Measurements from ENCODE around the gene TREML2. TPM values are rescaled to one million over a fixed set of nuclear protein-coding genes. Genes with fewer than 3 reads are reported as not detected.

Gene TREML2
- total RNA-seq, 4 donors from 2014 or later = 0.06 TPM; not detected in 3

DNA sequence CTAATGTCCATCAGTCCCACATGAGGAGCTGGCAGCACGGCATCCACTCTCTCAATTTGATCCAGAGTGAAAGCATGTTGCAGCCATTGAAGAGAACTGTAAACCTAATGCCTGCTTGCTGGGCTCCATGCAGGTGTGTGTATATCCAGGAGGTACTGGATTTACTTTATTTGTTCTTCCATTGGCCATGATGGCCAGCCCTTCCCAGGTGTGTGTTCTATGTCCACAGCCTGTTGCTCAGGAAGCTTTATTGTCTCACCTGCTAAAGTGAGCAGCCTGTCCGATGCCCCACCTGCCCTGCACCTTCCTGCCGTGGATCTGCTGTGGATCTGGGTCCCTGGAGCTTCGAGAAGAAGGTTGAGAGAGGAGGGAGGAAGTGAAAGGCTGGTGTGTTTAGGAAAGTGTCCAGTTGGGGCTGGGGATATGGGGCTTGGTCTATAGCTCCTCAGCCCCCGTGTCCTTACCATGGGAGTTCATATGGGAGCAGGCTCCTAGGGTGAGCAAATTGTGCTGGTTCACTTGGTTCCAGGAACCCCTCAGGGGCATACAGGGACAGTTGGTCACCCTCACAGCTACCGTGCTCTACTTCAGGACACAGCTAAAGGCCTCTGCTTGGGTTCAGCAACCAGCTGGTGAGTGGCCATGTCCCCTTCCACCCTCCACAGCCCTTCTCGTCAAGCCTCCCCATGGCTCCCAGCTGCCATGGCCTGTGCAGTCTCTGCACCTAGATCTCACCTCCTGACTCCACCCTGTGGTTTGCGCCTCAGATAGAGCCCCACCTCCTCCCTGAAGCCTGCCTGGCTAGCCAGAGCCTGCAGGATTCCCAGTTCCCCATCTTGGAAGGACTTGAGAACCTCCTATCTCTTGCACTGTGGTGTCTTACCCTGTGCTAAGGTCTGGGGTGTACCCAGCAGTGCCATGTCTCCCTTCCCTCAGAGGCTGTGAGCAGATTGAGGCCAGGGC lies 12.7 kb downstream of the TREML2 start:
- 83 to 94% methylated on average over 8 of the region's 8 CpGs for WGBS, 2 donors
- intact Hi-C loops (cut with DNase I; ENCODE audit: low total_unique reads) = no loop called here
- DNase-seq (ENCODE audit: low spot score in 2 of 2) = no peak
- no peak for TF ChIP-seq POLR2A (IDR thresholded peaks at IDR 0.05)
- TF ChIP-seq, protein P1, sequence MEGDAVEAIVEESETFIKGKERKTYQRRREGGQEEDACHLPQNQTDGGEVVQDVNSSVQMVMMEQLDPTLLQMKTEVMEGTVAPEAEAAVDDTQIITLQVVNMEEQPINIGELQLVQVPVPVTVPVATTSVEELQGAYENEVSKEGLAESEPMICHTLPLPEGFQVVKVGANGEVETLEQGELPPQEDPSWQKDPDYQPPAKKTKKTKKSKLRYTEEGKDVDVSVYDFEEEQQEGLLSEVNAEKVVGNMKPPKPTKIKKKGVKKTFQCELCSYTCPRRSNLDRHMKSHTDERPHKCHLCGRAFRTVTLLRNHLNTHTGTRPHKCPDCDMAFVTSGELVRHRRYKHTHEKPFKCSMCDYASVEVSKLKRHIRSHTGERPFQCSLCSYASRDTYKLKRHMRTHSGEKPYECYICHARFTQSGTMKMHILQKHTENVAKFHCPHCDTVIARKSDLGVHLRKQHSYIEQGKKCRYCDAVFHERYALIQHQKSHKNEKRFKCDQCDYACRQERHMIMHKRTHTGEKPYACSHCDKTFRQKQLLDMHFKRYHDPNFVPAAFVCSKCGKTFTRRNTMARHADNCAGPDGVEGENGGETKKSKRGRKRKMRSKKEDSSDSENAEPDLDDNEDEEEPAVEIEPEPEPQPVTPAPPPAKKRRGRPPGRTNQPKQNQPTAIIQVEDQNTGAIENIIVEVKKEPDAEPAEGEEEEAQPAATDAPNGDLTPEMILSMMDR (IDR thresholded peaks at IDR 0.05) = no peak
- no peak overlapping the region for H3K4me3 ChIP-seq (ENCODE audit: low read depth, poor library complexity, severe bottlenecking)

DNA sequence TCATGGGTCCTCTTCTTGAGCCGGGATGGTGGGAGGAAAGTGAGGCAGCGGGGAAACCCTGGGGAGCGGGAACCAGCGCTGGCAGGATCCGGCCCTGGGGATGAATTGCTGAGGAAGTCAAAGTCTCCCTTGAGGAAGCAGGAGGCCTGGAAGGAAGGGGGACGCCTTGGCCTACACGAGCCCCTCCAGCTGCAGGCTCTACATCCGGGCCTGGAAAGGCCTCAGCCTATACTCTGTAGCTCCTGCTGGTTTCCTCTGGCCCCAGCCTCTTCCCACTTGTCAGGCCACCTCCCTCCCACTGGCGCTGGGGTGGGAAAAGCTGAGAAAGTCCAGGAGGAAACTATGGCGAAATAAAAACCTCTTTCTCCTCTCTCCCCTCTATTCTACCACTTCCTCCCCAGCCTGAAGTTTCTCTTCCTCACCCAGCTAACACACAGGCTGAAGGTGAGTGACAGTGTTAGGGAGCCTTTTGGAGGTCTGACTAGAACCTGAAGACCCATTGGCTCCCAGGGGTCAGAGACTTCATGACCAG lies 14.9 kb downstream of the TREML2 start:
- TF ChIP-seq, protein P1 (IDR thresholded peaks at IDR 0.05) = no peak
- TF ChIP-seq POLR2A (IDR thresholded peaks at IDR 0.05) = no peak
- no peak overlapping the region for H3K4me3 ChIP-seq (ENCODE audit: low read depth, poor library complexity, severe bottlenecking)
- DNase-seq (ENCODE audit: low spot score in 2 of 2) = no peak
- WGBS, 2 donors = 78 to 80% methylated on average over 10 of the region's 10 CpGs
- intact Hi-C loops (cut with DNase I; ENCODE audit: low total_unique reads) = no loop called here

DNA sequence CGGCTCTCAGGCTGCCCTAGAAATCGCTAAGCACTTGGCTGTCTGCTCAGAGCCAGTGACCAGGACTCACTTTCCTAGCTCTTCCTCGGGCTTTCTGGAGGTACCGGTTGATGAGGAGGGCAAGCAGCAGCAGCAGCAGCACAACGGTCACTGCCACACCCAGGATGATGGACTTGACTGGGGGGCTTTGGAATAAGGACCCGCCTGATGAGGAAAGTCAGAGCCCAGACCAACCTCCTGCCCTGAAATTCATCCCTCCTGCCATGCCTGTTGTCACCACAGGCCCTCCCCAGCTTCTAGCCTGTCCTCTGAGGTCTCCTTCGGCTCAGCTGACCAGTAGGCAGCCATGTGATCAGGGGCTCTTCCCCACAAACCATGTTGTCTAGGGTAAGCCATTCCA lies 16.2 kb downstream of the TREML2 start:
- intact Hi-C loops (cut with DNase I; ENCODE audit: low total_unique reads) = no loop called here
- DNase-seq (ENCODE audit: low spot score in 2 of 2) = no peak
- WGBS, 2 donors = 82% methylated on average over 7 of the region's 7 CpGs

DNA sequence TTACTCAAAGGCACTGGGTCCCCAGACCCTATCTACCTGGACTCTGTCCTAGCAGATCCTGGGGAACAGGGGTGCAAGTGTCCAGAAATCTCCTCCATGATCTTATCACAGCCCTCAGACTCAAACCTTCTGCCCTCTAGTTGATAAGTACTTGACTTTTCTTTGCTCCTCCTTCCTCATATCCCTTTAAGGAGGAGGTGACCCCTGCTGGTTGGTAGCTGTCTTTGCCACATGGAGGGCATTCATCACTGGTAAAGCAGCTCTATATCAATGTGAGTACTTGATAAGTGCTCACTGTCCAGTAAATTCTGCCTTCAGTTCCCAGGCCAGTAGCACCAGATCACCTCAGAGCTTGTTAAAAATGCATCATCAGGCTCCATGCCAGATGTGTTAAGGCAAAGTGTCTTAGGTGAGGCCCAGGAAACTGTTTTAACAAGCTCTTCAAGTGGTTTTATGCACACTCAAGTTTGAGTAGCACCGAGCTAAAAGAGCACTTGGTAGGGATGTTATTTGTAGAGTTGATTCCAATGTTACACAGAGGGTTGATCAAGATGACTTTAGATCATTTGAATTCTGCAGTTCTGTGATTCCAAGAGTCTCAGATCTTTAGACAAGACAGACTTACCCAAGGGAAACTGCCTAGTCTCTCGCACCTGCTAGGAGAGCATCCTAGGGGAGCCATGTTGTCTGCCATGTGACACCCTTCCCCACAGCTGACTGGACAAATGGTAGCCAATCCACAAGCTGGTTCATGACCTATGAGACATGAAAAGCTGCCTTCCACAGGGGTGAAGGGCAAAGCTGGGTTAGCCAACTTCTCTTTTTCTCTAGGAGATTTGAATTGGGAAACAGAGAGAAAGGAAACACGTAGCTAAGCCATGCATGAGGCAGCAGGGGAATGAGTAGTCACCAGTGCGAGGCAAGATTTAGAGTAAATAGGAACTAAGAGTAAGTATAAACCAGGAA lies 18.6 kb downstream of the TREML2 start:
- WGBS, 2 donors = 74 to 83% methylated on average over 4 of the region's 4 CpGs
- peak in 1 of 2 donors; percentile 32 for DNase-seq (ENCODE audit: low spot score in 2 of 2)
- TF ChIP-seq POLR2A (IDR thresholded peaks at IDR 0.05) = no peak
- TF ChIP-seq, protein P1 (IDR thresholded peaks at IDR 0.05) = no peak
- H3K4me3 ChIP-seq (ENCODE audit: low read depth, poor library complexity, severe bottlenecking) = no peak overlapping the region
- intact Hi-C loops (cut with DNase I; ENCODE audit: low total_unique reads) = no loop called here

More for the DNA sequence above, 16.2 kb downstream of the TREML2 start:
- no peak overlapping the region for H3K4me3 ChIP-seq (ENCODE audit: low read depth, poor library complexity, severe bottlenecking)
- TF ChIP-seq, protein P1 (IDR thresholded peaks at IDR 0.05) = no peak
- no peak for TF ChIP-seq POLR2A (IDR thresholded peaks at IDR 0.05)

DNA sequence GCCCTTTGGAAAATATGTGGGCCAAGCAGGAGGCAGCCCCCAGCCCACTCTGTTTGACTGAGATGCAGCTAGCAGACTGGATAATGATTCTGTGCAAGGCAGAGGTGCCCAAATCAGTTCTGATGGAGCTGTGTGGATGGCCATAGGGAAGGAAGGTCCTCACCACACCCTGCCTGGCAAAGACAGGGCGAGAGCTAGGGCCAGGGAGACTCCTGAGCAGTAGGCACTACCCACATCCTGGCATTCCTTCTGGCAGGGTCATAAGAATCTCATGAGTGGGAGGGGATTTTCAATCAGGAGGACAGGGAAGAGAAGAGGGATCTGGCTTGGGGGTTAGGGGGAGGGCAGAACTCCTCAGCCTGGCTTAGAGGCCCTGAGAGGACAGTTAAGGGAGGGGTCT lies 19.4 kb downstream of the TREML2 start:
- intact Hi-C loops (cut with DNase I; ENCODE audit: low total_unique reads) = no loop called here
- TF ChIP-seq, protein P1 (IDR thresholded peaks at IDR 0.05) = no peak
- TF ChIP-seq POLR2A (IDR thresholded peaks at IDR 0.05) = no peak
- H3K4me3 ChIP-seq (ENCODE audit: low read depth, poor library complexity, severe bottlenecking) = no peak overlapping the region
- WGBS, 2 donors = 29 to 63% methylated on average over 1 of the region's 1 CpG
- no peak for DNase-seq (ENCODE audit: low spot score in 2 of 2)
